SU-DHL-6 (cell line): Measurements from ENCODE around the gene BASP1.

Source experiments
- H2AFZ ChIP-seq: fragments of 200-600 bp; sonication (generic); 2 replicates; pipeline ENCODE4 v1.6.1; 2014; ENCODE audit warnings: low read depth, mild to moderate bottlenecking, moderate library complexity, mixed read lengths, antibody characterized with exemption, low read length; ENCODE audit not compliant: severe bottlenecking
- H3F3A ChIP-seq: fragments of 200-600 bp; shearing (Covaris generic); 2 replicates; pipeline ENCODE4 v1.6.0; 2016; ENCODE audit warnings: antibody characterized with exemption, mild to moderate bottlenecking; ENCODE audit not compliant: insufficient read depth
- H3K27ac ChIP-seq: fragments of 200-600 bp; sonication (generic); 2 replicates; pipeline ENCODE4 v1.5.1; 2016; ENCODE audit warnings: low read depth, mild to moderate bottlenecking, low read length, moderate library complexity, mixed read lengths
- H3K27me3 ChIP-seq: fragments of 200-600 bp; sonication (generic), shearing (Covaris generic); 2 replicates; pipeline ENCODE4 v1.6.0; 2014; ENCODE audit warnings: mild to moderate bottlenecking, low read length
- H3K36me3 ChIP-seq: fragments of 200-600 bp; sonication (generic); 2 replicates; pipeline ENCODE4 v1.6.1; 2014; ENCODE audit warnings: mild to moderate bottlenecking, low read length, mixed read lengths
- H3K4me2 ChIP-seq: fragments of 300-600, 200-600 bp; shearing (Covaris generic), sonication (generic); 2 replicates; pipeline ENCODE4 v1.6.0; 2014; ENCODE audit warnings: low read length, low read depth, mild to moderate bottlenecking; ENCODE audit not compliant: poor library complexity, severe bottlenecking
- H3K4me3 ChIP-seq: fragments of 200-600 bp; sonication (generic); 2 replicates; pipeline ENCODE4 v1.5.1; 2014; ENCODE audit warnings: antibody characterized with exemption, low read length, mild to moderate bottlenecking, mixed read lengths; ENCODE audit not compliant: insufficient read depth, poor library complexity, severe bottlenecking
- H3K79me2 ChIP-seq: fragments of 200-600 bp; sonication (generic); 2 replicates; pipeline ENCODE4 v1.6.1; 2014; ENCODE audit warnings: mild to moderate bottlenecking, low read length, moderate library complexity; ENCODE audit not compliant: insufficient read depth
- H3K9ac ChIP-seq: fragments of 200-600 bp; sonication (generic); 2 replicates; pipeline ENCODE4 v1.7.0; 2014; ENCODE audit warnings: mild to moderate bottlenecking, low read length
- H3K9me2 ChIP-seq: fragments of 200-600 bp; sonication (generic); replicated peaks from 2 replicates; pipeline ENCODE4 v1.6.1; 2014; ENCODE audit warnings: low read length; ENCODE audit not compliant: insufficient read depth
- H3K9me3 ChIP-seq: fragments of 200-600 bp; sonication (generic); 2 replicates; pipeline ENCODE4 v1.6.1; 2014; ENCODE audit warnings: low read length, mixed read lengths; ENCODE audit not compliant: insufficient read depth
- H4K20me1 ChIP-seq: fragments of 200-600 bp; sonication (generic); 2 replicates; pipeline ENCODE4 v1.6.1; 2014; ENCODE audit warnings: low read depth, mild to moderate bottlenecking, antibody characterized with exemption, low read length, moderate library complexity, mixed read lengths
- CTCF ChIP-seq: fragments of 200-600 bp; sonication (generic); IDR thresholded peaks from one replicate; pipeline ENCODE4 v1.5.1; 2017; ENCODE audit warnings: antibody characterized with exemption, mild to moderate bottlenecking, low read length, moderate library complexity; ENCODE audit not compliant: insufficient read depth, poor library complexity, severe bottlenecking
- EZH2phosphoT487 ChIP-seq: fragments of 200-600 bp; sonication (generic), shearing (Covaris generic); conservative IDR thresholded peaks from 2 replicates; pipeline ENCODE4 v1.6.1; 2018; ENCODE audit warnings: mild to moderate bottlenecking, antibody characterized with exemption, low read length, moderate library complexity, mixed read lengths

BASP1 gene

GRCh38 chr5:17180330-17180843, 37.0 kb upstream of the BASP1 start:
- Histone ChIP-seq H3K9me2 (no peaks in the 10 kb centered on the region), H3K4me3 (no peak overlapping the region), H3K79me2 (no peaks in the 10 kb centered on the region), H3K9ac (no peak overlapping the region), H3K27ac (no peak overlapping the region), H3K36me3 (no peaks in the 10 kb centered on the region), H3F3A (no peaks in the 10 kb centered on the region), H3K9me3 (no peaks in the 10 kb centered on the region), H3K4me2 (no peak overlapping the region), H3K27me3 (no peaks in the 10 kb centered on the region), H2AFZ (no peak overlapping the region), H4K20me1 (no peaks in the 10 kb centered on the region)
- TF ChIP-seq EZH2phosphoT487 = no peak
- no peak for TF ChIP-seq CTCF

GRCh38 chr5:17180864-17181723, 36.3 kb upstream of the BASP1 start:
- no peaks in the 10 kb centered on the region for H3K79me2 ChIP-seq
- no peak overlapping the region for H3K4me2 ChIP-seq
- no peak overlapping the region for H3K9ac ChIP-seq
- H3K4me3 ChIP-seq = no peak overlapping the region
- TF ChIP-seq EZH2phosphoT487 (no peak), CTCF (no peak)
- no peak overlapping the region for H3K27ac ChIP-seq
- no peak overlapping the region for H2AFZ ChIP-seq
- H3K36me3 ChIP-seq = no peaks in the 10 kb centered on the region
- H4K20me1 ChIP-seq = no peaks in the 10 kb centered on the region
- no peaks in the 10 kb centered on the region for H3K27me3 ChIP-seq
- no peaks in the 10 kb centered on the region for H3F3A ChIP-seq
- no peaks in the 10 kb centered on the region for H3K9me2 ChIP-seq
- H3K9me3 ChIP-seq = no peaks in the 10 kb centered on the region

GRCh38 chr5:17182494-17182893, 34.9 kb upstream of the BASP1 start:
- H3K9ac ChIP-seq = no peak overlapping the region
- H3K4me3 ChIP-seq = no peak overlapping the region
- no peak overlapping the region for H3K27ac ChIP-seq

More at GRCh38 chr5:17182494-17182893, 34.9 kb upstream of the BASP1 start:
- H2AFZ ChIP-seq = no peak overlapping the region
- H3K27me3 ChIP-seq = no peaks in the 10 kb centered on the region
- no peaks in the 10 kb centered on the region for H3F3A ChIP-seq
- H3K9me3 ChIP-seq = no peaks in the 10 kb centered on the region
- no peaks in the 10 kb centered on the region for H3K9me2 ChIP-seq
- no peaks in the 10 kb centered on the region for H3K79me2 ChIP-seq
- TF ChIP-seq EZH2phosphoT487 (no peak), CTCF (no peak)
- no peaks in the 10 kb centered on the region for H3K36me3 ChIP-seq
- no peak overlapping the region for H3K4me2 ChIP-seq
- no peaks in the 10 kb centered on the region for H4K20me1 ChIP-seq
